ENCODE data around the gene LRIG3. TPM values are rescaled to one million over a fixed set of nuclear protein-coding genes. Genes with fewer than 3 reads are reported as not detected.

LRIG3 gene
- total and polyA plus RNA-seq, 12 donors = 1.1 to 24.1 (median 3.5) TPM

DNA sequence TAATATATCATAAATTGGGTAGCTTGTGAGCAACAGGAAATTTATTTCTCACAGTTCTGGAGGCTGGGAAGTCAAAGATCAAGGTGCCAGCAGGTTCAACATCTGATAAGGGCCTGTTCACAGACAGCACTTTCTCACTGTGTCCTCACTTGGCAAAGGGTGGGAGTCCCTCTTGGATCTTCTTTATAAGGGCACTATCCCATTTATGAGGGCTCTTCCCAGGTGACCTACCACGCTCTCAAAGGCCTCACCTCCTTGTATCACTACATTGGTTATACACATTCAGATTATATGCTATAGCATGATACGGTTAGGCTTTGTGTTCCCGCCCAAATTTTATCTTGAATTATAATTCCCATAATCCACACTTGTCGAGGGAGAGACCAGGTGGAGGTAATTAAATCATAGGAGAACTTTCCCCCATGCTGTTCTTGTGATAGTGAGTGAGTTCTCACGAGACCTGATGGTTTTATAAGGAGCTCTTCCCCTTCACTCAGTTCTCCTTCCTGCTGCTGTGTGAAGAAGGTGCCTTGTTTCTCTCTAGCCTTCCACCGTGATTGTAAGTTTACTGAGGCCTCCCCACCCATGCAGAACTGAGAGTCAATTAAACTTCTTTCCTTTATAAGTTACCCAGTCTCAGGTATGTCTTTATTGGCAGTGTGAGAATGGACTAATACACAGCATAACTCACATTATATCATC, 19.2 kb upstream of the LRIG3 start:
- Histone ChIP-seq H3K4me1 (replicated peaks in 1 of 2) (no peaks in the 10 kb centered on the region), H3K9me3 (replicated peaks in 1 of 3) (no peaks in the 10 kb centered on the region), H3K4me3 (no peak overlapping the region), H3K27ac (no peak overlapping the region), H3K27me3 (peaks cover 8% of the 10 kb centered on the region), H3K36me3 (replicated peaks in 1 of 2) (no peaks in the 10 kb centered on the region)
- TF ChIP-seq, protein P1, sequence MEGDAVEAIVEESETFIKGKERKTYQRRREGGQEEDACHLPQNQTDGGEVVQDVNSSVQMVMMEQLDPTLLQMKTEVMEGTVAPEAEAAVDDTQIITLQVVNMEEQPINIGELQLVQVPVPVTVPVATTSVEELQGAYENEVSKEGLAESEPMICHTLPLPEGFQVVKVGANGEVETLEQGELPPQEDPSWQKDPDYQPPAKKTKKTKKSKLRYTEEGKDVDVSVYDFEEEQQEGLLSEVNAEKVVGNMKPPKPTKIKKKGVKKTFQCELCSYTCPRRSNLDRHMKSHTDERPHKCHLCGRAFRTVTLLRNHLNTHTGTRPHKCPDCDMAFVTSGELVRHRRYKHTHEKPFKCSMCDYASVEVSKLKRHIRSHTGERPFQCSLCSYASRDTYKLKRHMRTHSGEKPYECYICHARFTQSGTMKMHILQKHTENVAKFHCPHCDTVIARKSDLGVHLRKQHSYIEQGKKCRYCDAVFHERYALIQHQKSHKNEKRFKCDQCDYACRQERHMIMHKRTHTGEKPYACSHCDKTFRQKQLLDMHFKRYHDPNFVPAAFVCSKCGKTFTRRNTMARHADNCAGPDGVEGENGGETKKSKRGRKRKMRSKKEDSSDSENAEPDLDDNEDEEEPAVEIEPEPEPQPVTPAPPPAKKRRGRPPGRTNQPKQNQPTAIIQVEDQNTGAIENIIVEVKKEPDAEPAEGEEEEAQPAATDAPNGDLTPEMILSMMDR (IDR thresholded peaks at IDR 0.05) = no peak
- TF ChIP-seq POLR2A (IDR thresholded peaks at IDR 0.05) = no peak
- WGBS, 4 donors = 78 to 97% (median 92%) methylated on average over 6 of the region's 6 CpGs
- DNase-seq = no peak
- intact Hi-C loops (cut with DNase I) = no loop called here

DNA sequence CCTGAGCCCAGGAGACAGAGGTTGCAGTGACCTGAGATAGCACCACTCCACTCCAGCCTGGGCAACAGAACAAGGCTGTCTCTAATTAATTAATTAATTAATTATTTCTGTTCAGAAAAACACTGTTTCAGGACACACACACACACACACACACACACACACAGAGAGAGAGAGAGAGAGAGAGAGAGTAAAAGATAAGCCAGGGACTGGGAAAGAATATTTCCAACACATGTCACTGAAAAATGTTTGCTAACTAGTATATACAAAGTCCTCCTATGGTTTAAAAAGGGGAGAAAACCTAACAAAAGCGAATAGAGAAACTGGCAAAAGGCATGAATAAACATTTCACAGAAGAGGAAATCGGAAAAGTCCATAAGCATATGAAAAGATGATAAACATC, 18.1 kb upstream of the LRIG3 start:
- H3K27me3 ChIP-seq = peaks cover 8% of the 10 kb centered on the region
- H3K4me3 ChIP-seq = no peak overlapping the region
- WGBS, 4 donors = 77 to 85% (median 81%) methylated on average over 2 of the region's 2 CpGs
- H3K36me3 ChIP-seq (replicated peaks in 1 of 2) = no peaks in the 10 kb centered on the region
- no peaks in the 10 kb centered on the region for H3K9me3 ChIP-seq (replicated peaks in 1 of 3)
- H3K27ac ChIP-seq = no peak overlapping the region
- TF ChIP-seq, protein P1 (IDR thresholded peaks at IDR 0.05) = no peak
- TF ChIP-seq POLR2A (IDR thresholded peaks at IDR 0.05) = no peak
- DNase-seq = no peak
- no peaks in the 10 kb centered on the region for H3K4me1 ChIP-seq (replicated peaks in 1 of 2)
- intact Hi-C loops (cut with DNase I) = no loop called here

DNA sequence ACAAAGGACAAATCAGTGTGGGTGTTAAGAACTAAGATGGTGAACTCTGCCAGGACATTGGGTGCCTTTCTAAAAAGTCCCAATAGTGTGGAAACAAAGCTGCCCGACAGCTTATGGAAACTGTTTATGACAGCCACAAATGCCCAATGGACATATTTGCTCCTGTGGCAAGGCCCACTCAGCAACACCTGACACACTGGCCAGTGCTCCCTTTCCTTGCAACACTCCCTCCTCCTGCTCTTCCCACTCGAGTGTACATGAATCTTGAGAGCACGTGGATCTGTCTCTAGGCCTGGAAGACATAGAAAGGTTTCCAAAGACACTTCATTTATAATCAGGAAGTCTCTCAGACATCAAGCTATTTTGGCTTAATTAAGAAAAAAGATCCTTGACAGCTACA, 14.2 kb upstream of the LRIG3 start:
- Histone ChIP-seq H3K9me3 (replicated peaks in 1 of 3) (no peaks in the 10 kb centered on the region), H3K27me3 (peaks cover 12% of the 10 kb centered on the region), H3K4me1 (replicated peaks in 1 of 2) (no peaks in the 10 kb centered on the region), H3K36me3 (replicated peaks in 1 of 2) (no peaks in the 10 kb centered on the region), H3K4me3 (no peak overlapping the region), H3K27ac (no peak overlapping the region)
- intact Hi-C loops (cut with DNase I) = no loop called here
- WGBS, 4 donors = 76 to 92% (median 83%) methylated on average over 3 of the region's 3 CpGs
- DNase-seq = no peak
- TF ChIP-seq, protein P1 (IDR thresholded peaks at IDR 0.05) = no peak
- no peak for TF ChIP-seq POLR2A (IDR thresholded peaks at IDR 0.05)

DNA sequence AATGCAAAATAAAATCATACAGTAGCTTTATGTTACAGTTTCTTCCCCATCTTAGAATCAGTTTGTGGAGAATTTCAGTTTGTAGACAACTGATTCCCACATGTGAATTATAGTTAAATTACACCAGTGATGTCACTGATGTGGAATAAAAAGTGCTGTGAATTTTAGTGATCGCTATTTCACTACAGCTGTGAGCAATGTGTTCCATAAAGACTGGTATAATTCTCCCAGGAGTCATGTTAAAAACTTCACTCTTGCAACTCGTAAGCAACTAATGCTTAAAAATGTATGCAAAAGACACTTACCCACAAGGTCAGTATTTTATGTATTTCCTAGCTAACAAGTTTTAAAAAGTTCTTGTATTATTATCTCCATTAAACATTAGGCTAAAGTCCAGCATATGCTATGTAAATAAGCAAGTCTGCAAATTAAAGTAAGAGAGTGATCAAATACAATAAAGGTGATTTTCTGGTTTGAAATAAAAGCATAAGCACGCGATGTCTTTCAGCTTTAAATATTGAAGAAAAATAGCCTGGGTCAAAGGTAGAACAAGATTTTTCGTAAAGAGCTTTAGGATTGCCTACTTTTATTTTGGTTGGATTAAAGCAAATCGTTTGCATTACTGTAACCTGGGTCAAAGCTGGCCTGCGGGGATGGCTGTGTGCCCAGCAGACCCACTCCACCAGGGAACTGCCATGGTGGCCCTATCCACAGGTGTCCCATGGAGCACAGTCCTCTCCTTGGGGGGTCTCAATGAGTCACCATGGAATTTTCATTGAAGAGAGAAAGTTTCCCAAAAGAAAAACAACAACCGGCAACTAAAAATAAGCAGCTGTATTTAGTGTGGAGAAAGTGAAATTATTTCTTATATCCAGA, 12.7 kb upstream of the LRIG3 start:
- TF ChIP-seq, protein P1 (IDR thresholded peaks at IDR 0.05) = no peak
- no peak for TF ChIP-seq POLR2A (IDR thresholded peaks at IDR 0.05)
- intact Hi-C loops (cut with DNase I) = no loop called here
- Histone ChIP-seq H3K27me3 (peaks cover 12% of the 10 kb centered on the region), H3K36me3 (replicated peaks in 1 of 2) (no peaks in the 10 kb centered on the region), H3K27ac (no peak overlapping the region), H3K9me3 (replicated peaks in 1 of 3) (no peaks in the 10 kb centered on the region), H3K4me3 (no peak overlapping the region), H3K4me1 (replicated peaks in 1 of 2) (no peaks in the 10 kb centered on the region)
- WGBS, 4 donors = 84 to 87% (median 84%) methylated on average over 8 of the region's 8 CpGs
- DNase-seq = no peak

All from adrenal gland (tissue), 12 donors.